ENCODE results near the gene BPIFA2. TPM values are rescaled to one million over a fixed set of nuclear protein-coding genes. Genes with fewer than 3 reads are reported as not detected.

BPIFA2 gene
- total RNA-seq, 2 experiments from 2014 or later, result not detected

GRCh38 chr20:33217052-33217451 lies 49.1 kb downstream of the BPIFA2 start, which contains the start of gene BPIFA3:
TSS of gene BPIFA3 (plus strand) at chr20:33217352. CDS start at chr20:33217537, 185 bp downstream.
- Mint-ChIP-seq H3K9me3 (no peaks in the 10 kb centered on the region), H3K27me3 (ENCODE audit: low read depth) (peaks cover 7% of the 10 kb centered on the region), H3K4me3 (no peak within 1 kb of the TSS), H3K36me3 (ENCODE audit: low read depth) (no peaks in the 10 kb centered on the region), H3K4me1 (ENCODE audit: low read depth) (no peaks in the 10 kb centered on the region), H3K27ac (no peak within 1 kb of the TSS)
- CTCF ChIA-PET, result no interaction called here
- DNase-seq, result no peak
- intact Hi-C loops (cut with micrococcal nuclease), result no loop called here

GRCh38 chr20:33224399-33224798 lies 56.4 kb downstream of the BPIFA2 start:
- DNase-seq, result no peak
- H3K36me3 Mint-ChIP-seq (ENCODE audit: low read depth), result no peaks in the 10 kb centered on the region
- intact Hi-C loops (cut with micrococcal nuclease), result no loop called here
- H3K4me1 Mint-ChIP-seq (ENCODE audit: low read depth), result no peaks in the 10 kb centered on the region
- CTCF ChIA-PET, result no interaction called here
- no peak overlapping the region for H3K4me3 Mint-ChIP-seq
- no peak overlapping the region for H3K27ac Mint-ChIP-seq
- H3K27me3 Mint-ChIP-seq (ENCODE audit: low read depth), result peaks cover 3% of the 10 kb centered on the region
- no peaks in the 10 kb centered on the region for H3K9me3 Mint-ChIP-seq

- peak; percentile 12 for DNase-seq
Measured at GRCh38 chr20:33229843-33230242, 61.9 kb downstream of the BPIFA2 start.

More at GRCh38 chr20:33229843-33230242, 61.9 kb downstream of the BPIFA2 start:
- peaks cover 3% of the 10 kb centered on the region for H3K27me3 Mint-ChIP-seq (ENCODE audit: low read depth)
- H3K4me3 Mint-ChIP-seq, result no peak overlapping the region
- CTCF ChIA-PET, result interaction anchor here (1.4 kb wide), 2 partner anchors 10 to 12 kb away, joined by 3 to 4 read pairs; no protein-coding TSS in a partner anchor
- no peaks in the 10 kb centered on the region for H3K36me3 Mint-ChIP-seq (ENCODE audit: low read depth)
- H3K27ac Mint-ChIP-seq, result no peak overlapping the region
- intact Hi-C loops (cut with micrococcal nuclease), result no loop called here
- peaks cover 10% of the 10 kb centered on the region for H3K4me1 Mint-ChIP-seq (ENCODE audit: low read depth)
- no peaks in the 10 kb centered on the region for H3K9me3 Mint-ChIP-seq

Other genes starting within 250 kb of the BPIFA2 start
- not detected for gene SUN5, start 163.7 kb upstream of the BPIFA2 start, total RNA-seq
- not detected for gene BPIFB2, start 160.5 kb upstream of the BPIFA2 start, total RNA-seq
- gene BPIFB6, start 136.5 kb upstream of the BPIFA2 start, total RNA-seq, result not detected
- not detected for gene BPIFB3, start 114.3 kb upstream of the BPIFA2 start, total RNA-seq
- not detected for gene BPIFB4, start 88.5 kb upstream of the BPIFA2 start, total RNA-seq
- gene BPIFA3, start 49.2 kb downstream of the BPIFA2 start, total RNA-seq, result not detected
- not detected for gene BPIFA1, start 67.8 kb downstream of the BPIFA2 start, total RNA-seq
- not detected for gene BPIFB1, start 115.1 kb downstream of the BPIFA2 start, total RNA-seq
- gene CDK5RAP1, start 233.4 kb downstream of the BPIFA2 start, total RNA-seq, result 10 to 100 TPM; 42.4 to 43.0 TPM

Measured in activated naive CD4-positive, alpha-beta T cell treated with anti-CD3 and anti-CD28 coated beads for 36 hours (primary cell).